Stimulated activated CD4-positive, alpha-beta T cell treated with anti-CD3 and anti-CD28 coated beads, Interleukin-1b, Interleukin-23, amount 100 ng/mL, for 1 hour (primary cell): ENCODE results near the gene GSTM5.
"Not testable (repeated sequence)": the region's sequence is repeated elsewhere in the genome, so short reads cannot be mapped to it uniquely, and the experiment has no call there.

Experiments used
- DNase-seq, 2 donors: peaks; one replicate each; pipeline ENCODE4 v3.0.0-alpha.2; 2020; ENCODE audit warnings: low read depth in 2 of 2

The GSTM5 gene

GRCh38 chr1:109728870-109729269 lies 16.8 kb downstream of the GSTM5 start:
- DNase-seq: no peak

- no peak for DNase-seq
Observed at GRCh38 chr1:109730666-109731065, 18.6 kb downstream of the GSTM5 start.

- DNase-seq: no peak
Observed at GRCh38 chr1:109732390-109732881, 20.4 kb downstream of the GSTM5 start.

- no peak for DNase-seq
Observed at GRCh38 chr1:109733236-109733870, 21.3 kb downstream of the GSTM5 start.

GRCh38 chr1:109739738-109740614 lies 27.9 kb downstream of the GSTM5 start:
- DNase-seq: peak; percentile 59 to 74

- DNase-seq: no peak
Observed at GRCh38 chr1:109740615-109741373, 28.7 kb downstream of the GSTM5 start, which contains the start of gene GSTM3. Gene GSTM3 (minus strand): TSS chr1:109741038. CDS start chr1:109740287, 751 bp downstream.

- not testable (repeated sequence) for DNase-seq
Observed at GRCh38 chr1:109748311-109748710, 36.3 kb downstream of the GSTM5 start.

- no peak for DNase-seq
Observed at GRCh38 chr1:109749221-109749620, 37.2 kb downstream of the GSTM5 start.

- no peak for DNase-seq
Observed at GRCh38 chr1:109750241-109750882, 38.3 kb downstream of the GSTM5 start.

GRCh38 chr1:109750920-109751319 lies 38.9 kb downstream of the GSTM5 start:
- no peak for DNase-seq

GRCh38 chr1:109751531-109752260 lies 39.6 kb downstream of the GSTM5 start:
- DNase-seq: no peak

- DNase-seq: no peak
Observed at GRCh38 chr1:109754738-109755137, 42.7 kb downstream of the GSTM5 start.

GRCh38 chr1:109756325-109756724 lies 44.3 kb downstream of the GSTM5 start:
- DNase-seq: not testable (repeated sequence)

GRCh38 chr1:109756848-109757521 lies 44.9 kb downstream of the GSTM5 start:
- no peak for DNase-seq

GRCh38 chr1:109757936-109758786 lies 46.1 kb downstream of the GSTM5 start:
- DNase-seq: no peak

GRCh38 chr1:109759513-109760334 lies 47.7 kb downstream of the GSTM5 start:
- no peak for DNase-seq

- DNase-seq: no peak
Observed at GRCh38 chr1:109760581-109761226, 48.7 kb downstream of the GSTM5 start.
